GM23338 (cell line): ENCODE data around the gene ANTXR2.

ENCODE experiments used
- CREB1 ChIP-seq: fragments of 250-450 bp; sonication (Bioruptor Pico); IDR thresholded peaks from 2 replicates; pipeline ENCODE4 v1.5.0; 2020; ENCODE audit warnings: low read depth, mild to moderate bottlenecking, moderate library complexity
- CTCF ChIP-seq, 2 experiments: fragments of 200-600 bp in 1 of 2; sonication (generic) in 1 of 2; conservative IDR thresholded peaks; 2 replicates each; pipeline versions ENCODE4 v1.5.1 to v1.6.1; 2016 to 2017; ENCODE audit warnings: antibody characterized with exemption in 2 of 2, low read depth in 2 of 2, mild to moderate bottlenecking in 2 of 2, moderate library complexity in 1 of 2
- EZH2 ChIP-seq: fragments of 200-600 bp; sonication (generic); IDR thresholded peaks from one replicate; pipeline ENCODE4 v1.8.0; 2017; ENCODE audit warnings: antibody characterized with exemption, mild to moderate bottlenecking, low read depth; ENCODE audit not compliant: unreplicated experiment
- EZH2phosphoT487 ChIP-seq: fragments of 200-600 bp; sonication (generic); IDR thresholded peaks from one replicate; pipeline ENCODE4 v1.8.1; 2018; ENCODE audit warnings: antibody characterized with exemption; ENCODE audit not compliant: unreplicated experiment
- JUNB ChIP-seq: IDR thresholded peaks from one replicate; pipeline ENCODE4 v1.6.1; 2016; ENCODE audit warnings: antibody characterized with exemption; ENCODE audit not compliant: unreplicated experiment
- NANOG ChIP-seq: IDR thresholded peaks from 2 replicates; pipeline ENCODE4 v1.6.1; 2016; ENCODE audit warnings: antibody characterized with exemption, borderline replicate concordance
- POLR2AphosphoS5 ChIP-seq: IDR thresholded peaks from 2 replicates; pipeline ENCODE4 v1.6.1; 2016; ENCODE audit warnings: antibody characterized with exemption, low read depth
- REST ChIP-seq: IDR thresholded peaks from one replicate; pipeline ENCODE4 v1.6.1; 2018; ENCODE audit warnings: antibody characterized with exemption; ENCODE audit not compliant: unreplicated experiment
- STAT1 ChIP-seq: IDR thresholded peaks from one replicate; pipeline ENCODE4 v1.6.1; 2016; ENCODE audit warnings: antibody characterized with exemption; ENCODE audit not compliant: unreplicated experiment
- ZNF114 ChIP-seq: fragments of 250-450 bp; sonication (Bioruptor Pico); IDR thresholded peaks from 2 replicates; pipeline ENCODE4 v1.5.0; 2020; ENCODE audit warnings: mild to moderate bottlenecking, moderate library complexity
- ZNF331 ChIP-seq: fragments of 250-450 bp; sonication (Bioruptor Pico); IDR thresholded peaks from 2 replicates; pipeline ENCODE4 v1.5.0; 2020; ENCODE audit warnings: low read depth, mild to moderate bottlenecking, moderate library complexity
- TF ChIP-seq, protein P1 (sequence below): fragments of 250-450 bp; sonication (Bioruptor Pico); IDR thresholded peaks from 2 replicates; pipeline ENCODE4 v1.5.0; 2020; ENCODE audit warnings: mild to moderate bottlenecking, moderate library complexity

DNA sequence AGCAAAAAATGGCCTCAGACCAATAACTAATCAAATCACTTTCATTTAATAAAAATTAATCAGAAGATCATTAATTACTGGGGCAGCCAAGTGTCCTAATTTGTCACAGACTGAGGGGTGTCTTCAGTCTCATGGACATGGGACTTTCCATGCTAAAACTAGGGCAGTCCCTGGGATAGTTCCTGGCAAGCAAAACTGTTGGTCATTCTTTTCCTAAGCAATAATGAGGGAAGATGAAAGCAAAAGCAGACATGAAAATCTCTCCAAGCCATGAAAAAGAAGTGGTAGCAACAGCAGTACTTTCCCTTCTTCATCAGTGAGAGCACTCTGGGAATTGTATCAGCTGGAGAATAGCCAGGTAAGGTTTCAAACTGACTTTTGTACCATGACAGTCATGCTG lies 3.7 kb upstream of the ANTXR2 start:
- TF ChIP-seq CTCF (conservative IDR thresholded peaks at IDR 0.05; ENCODE audit: low read depth in 2 of 2): no peak
- TF ChIP-seq EZH2phosphoT487: no peak
- TF ChIP-seq EZH2: no peak
- TF ChIP-seq REST: no peak
- TF ChIP-seq CREB1 (CRISPR knock-in tag): no peak
- no peak for TF ChIP-seq NANOG
- no peak for TF ChIP-seq POLR2AphosphoS5
- TF ChIP-seq JUNB: no peak
- TF ChIP-seq ZNF331 (CRISPR knock-in tag): no peak
- TF ChIP-seq ZNF114 (CRISPR knock-in tag): no peak
- no peak for TF ChIP-seq STAT1
- TF ChIP-seq, protein P1, sequence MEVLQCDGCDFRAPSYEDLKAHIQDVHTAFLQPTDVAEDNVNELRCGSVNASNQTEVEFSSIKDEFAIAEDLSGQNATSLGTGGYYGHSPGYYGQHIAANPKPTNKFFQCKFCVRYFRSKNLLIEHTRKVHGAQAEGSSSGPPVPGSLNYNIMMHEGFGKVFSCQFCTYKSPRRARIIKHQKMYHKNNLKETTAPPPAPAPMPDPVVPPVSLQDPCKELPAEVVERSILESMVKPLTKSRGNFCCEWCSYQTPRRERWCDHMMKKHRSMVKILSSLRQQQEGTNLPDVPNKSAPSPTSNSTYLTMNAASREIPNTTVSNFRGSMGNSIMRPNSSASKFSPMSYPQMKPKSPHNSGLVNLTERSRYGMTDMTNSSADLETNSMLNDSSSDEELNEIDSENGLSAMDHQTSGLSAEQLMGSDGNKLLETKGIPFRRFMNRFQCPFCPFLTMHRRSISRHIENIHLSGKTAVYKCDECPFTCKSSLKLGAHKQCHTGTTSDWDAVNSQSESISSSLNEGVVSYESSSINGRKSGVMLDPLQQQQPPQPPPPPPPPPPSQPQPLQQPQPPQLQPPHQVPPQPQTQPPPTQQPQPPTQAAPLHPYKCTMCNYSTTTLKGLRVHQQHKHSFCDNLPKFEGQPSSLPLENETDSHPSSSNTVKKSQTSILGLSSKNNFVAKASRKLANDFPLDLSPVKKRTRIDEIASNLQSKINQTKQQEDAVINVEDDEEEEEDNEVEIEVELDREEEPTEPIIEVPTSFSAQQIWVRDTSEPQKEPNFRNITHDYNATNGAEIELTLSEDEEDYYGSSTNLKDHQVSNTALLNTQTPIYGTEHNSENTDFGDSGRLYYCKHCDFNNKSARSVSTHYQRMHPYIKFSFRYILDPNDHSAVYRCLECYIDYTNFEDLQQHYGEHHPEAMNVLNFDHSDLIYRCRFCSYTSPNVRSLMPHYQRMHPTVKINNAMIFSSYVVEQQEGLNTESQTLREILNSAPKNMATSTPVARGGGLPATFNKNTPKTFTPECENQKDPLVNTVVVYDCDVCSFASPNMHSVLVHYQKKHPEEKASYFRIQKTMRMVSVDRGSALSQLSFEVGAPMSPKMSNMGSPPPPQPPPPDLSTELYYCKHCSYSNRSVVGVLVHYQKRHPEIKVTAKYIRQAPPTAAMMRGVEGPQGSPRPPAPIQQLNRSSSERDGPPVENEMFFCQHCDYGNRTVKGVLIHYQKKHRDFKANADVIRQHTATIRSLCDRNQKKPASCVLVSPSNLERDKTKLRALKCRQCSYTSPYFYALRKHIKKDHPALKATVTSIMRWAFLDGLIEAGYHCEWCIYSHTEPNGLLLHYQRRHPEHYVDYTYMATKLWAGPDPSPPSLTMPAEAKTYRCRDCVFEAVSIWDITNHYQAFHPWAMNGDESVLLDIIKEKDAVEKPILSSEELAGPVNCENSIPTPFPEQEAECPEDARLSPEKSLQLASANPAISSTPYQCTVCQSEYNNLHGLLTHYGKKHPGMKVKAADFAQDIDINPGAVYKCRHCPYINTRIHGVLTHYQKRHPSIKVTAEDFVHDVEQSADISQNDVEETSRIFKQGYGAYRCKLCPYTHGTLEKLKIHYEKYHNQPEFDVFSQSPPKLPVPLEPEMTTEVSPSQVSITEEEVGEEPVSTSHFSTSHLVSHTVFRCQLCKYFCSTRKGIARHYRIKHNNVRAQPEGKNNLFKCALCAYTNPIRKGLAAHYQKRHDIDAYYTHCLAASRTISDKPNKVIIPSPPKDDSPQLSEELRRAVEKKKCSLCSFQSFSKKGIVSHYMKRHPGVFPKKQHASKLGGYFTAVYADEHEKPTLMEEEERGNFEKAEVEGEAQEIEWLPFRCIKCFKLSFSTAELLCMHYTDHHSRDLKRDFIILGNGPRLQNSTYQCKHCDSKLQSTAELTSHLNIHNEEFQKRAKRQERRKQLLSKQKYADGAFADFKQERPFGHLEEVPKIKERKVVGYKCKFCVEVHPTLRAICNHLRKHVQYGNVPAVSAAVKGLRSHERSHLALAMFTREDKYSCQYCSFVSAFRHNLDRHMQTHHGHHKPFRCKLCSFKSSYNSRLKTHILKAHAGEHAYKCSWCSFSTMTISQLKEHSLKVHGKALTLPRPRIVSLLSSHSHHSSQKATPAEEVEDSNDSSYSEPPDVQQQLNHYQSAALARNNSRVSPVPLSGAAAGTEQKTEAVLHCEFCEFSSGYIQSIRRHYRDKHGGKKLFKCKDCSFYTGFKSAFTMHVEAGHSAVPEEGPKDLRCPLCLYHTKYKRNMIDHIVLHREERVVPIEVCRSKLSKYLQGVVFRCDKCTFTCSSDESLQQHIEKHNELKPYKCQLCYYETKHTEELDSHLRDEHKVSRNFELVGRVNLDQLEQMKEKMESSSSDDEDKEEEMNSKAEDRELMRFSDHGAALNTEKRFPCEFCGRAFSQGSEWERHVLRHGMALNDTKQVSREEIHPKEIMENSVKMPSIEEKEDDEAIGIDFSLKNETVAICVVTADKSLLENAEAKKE (CRISPR knock-in tag): no peak
